Bronchial epithelial cell (primary cell): ENCODE measurements around the gene MLLT10. TPM values are rescaled to one million over a fixed set of nuclear protein-coding genes. Genes with fewer than 3 reads are reported as not detected.
A peak's percentile ranks its signal among the peaks of the same experiment; 100 is the strongest.

Experiments used
- DNase-seq: peaks from one replicate; pipeline ENCODE4 v3.0.0-alpha.2; 2010; ENCODE audit warnings: low read depth
- FAIRE-seq: peaks from 2 replicates; lab custom pipeline; 2011; peaks lifted over from hg19 to GRCh38; lab: Jason Lieb, UNC
- H3K27me3 ChIP-seq: 2 replicates; pipeline ENCODE4 v1.5.1; 2011; ENCODE audit warnings: low read length; ENCODE audit not compliant: control insufficient read depth, insufficient read depth
- H3K36me3 ChIP-seq: 2 replicates; pipeline ENCODE4 v1.5.1; 2011; ENCODE audit warnings: low read length; ENCODE audit not compliant: control insufficient read depth, insufficient read depth
- H3K4me3 ChIP-seq: 2 replicates; pipeline ENCODE4 v1.5.1; 2011; ENCODE audit warnings: mild to moderate bottlenecking, low read depth, low read length, control low read depth
- total RNA-seq: library from RNA; depleted of rRNA; stranded (reverse); fragments of >200 nt; gene quantifications from 2 replicates; pipeline ENCODE4 v1.2.1, GENCODE V29; 2014
- TF ChIP-seq, protein P1 (sequence below): IDR thresholded peaks from 2 replicates; pipeline ENCODE4 v1.5.1; 2011; ENCODE audit warnings: mild to moderate bottlenecking, moderate library complexity, low read length, control low read depth, inconsistent platforms; ENCODE audit not compliant: insufficient read depth, severe bottlenecking

Gene MLLT10
- total RNA-seq, 1 donor from 2014 or later: 40.8 TPM

DNA sequence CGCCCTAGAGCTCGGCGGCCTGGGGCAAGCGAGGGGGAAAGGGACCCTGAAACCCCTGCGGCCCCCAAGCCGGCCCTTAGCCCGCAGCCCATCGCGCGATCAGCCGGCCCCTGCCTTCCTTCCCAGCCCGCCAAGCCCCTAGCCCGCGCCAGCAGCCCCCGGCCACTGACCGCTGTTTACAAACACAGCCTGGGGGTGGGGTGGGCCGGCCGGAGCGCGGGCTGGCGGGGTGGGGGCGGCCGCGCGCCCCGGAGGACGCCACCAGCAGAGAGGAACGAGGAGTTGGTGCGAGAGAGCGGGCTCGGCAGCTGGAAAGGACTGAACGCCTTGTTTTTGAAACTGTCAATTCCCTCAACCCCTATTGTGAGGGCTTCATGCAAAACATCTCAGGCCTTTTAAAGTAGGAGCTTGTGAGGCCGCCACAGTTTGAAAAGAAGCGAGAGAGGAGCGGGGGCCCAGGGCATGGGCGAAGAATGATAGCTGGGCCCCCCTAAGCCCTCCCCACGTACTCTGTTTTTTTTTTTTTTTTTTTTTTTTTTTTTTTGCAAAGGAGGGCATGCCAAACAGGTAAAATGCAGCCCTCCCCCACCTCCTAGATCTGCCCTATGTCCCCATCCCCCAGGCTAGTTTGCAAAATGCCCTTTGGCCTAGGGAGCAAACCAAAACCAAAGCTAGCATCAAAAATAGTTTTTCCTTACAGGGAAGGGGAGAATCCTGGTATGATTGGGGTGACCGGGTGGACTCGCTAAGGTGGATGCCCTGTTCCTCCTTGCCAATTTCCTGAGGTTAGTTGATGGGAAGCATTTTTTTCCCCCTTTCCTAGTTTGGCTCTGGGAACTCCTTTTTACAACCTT, 23.6 kb upstream of the MLLT10 start:
- H3K4me3 ChIP-seq: peak overlapping the region; percentile 11
- TF ChIP-seq, protein P1, sequence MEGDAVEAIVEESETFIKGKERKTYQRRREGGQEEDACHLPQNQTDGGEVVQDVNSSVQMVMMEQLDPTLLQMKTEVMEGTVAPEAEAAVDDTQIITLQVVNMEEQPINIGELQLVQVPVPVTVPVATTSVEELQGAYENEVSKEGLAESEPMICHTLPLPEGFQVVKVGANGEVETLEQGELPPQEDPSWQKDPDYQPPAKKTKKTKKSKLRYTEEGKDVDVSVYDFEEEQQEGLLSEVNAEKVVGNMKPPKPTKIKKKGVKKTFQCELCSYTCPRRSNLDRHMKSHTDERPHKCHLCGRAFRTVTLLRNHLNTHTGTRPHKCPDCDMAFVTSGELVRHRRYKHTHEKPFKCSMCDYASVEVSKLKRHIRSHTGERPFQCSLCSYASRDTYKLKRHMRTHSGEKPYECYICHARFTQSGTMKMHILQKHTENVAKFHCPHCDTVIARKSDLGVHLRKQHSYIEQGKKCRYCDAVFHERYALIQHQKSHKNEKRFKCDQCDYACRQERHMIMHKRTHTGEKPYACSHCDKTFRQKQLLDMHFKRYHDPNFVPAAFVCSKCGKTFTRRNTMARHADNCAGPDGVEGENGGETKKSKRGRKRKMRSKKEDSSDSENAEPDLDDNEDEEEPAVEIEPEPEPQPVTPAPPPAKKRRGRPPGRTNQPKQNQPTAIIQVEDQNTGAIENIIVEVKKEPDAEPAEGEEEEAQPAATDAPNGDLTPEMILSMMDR: no peak
- FAIRE-seq (no peak), DNase-seq (no peak)
- H3K27me3 ChIP-seq: no peaks in the 10 kb centered on the region
- H3K36me3 ChIP-seq: no peaks in the 10 kb centered on the region

DNA sequence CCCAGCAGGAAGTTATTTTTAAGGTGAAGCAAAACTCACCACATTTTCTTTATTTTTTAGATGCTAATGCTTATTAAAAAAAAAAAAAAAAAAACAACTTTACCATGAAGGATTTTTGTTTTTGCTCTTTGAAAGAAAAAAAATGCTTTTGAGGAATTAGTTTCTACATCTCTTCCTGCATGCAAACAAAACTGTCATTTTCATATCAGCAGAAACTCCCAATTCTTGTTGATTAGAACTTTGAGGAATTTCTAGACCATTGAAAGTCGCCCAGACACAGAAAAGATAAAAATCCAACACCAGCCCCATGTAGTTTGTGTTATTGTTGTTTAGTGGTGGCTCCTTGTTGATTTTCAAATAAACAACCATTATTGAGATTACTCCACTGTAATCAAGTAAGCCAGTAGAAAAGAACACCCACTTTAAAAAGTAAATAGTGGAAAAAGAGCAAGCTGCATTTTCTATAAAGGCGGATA, 22.9 kb upstream of the MLLT10 start:
- TF ChIP-seq, protein P1: no peak
- Histone ChIP-seq H3K4me3 (no peak overlapping the region), H3K36me3 (no peaks in the 10 kb centered on the region), H3K27me3 (no peaks in the 10 kb centered on the region)
- FAIRE-seq (no peak), DNase-seq (no peak)

DNA sequence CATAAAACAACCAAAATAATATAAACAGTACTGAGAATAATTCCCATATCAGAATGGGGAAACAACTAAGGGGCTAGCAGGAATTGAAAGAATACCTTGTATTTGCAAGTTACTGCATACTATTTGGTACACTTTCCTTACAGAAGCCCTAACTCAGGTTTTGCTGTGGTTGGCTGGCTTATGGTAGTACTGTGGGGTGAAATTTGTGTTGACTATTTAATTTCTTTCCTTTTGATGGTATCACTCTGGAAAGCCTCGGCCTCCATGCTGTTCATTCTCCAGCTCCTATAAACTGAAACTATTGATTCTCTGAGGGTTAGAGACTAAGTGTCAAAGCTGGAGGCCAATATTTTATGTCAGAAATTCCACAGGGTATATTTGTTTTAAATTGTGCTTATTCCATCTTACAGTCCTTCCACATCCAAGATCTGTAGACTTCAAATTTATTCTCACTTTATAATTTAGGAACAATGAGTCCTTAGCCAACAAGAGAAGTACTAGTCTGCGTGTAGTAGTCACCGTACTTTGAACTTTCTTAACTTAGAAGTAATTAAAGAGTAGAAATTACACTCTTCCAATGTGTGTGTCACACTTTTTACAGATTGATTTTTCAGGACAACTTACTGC, 22.0 kb upstream of the MLLT10 start:
- FAIRE-seq: no peak
- TF ChIP-seq, protein P1: no peak
- Histone ChIP-seq H3K4me3 (no peak overlapping the region), H3K27me3 (no peaks in the 10 kb centered on the region), H3K36me3 (no peaks in the 10 kb centered on the region)
- no peak for DNase-seq

DNA sequence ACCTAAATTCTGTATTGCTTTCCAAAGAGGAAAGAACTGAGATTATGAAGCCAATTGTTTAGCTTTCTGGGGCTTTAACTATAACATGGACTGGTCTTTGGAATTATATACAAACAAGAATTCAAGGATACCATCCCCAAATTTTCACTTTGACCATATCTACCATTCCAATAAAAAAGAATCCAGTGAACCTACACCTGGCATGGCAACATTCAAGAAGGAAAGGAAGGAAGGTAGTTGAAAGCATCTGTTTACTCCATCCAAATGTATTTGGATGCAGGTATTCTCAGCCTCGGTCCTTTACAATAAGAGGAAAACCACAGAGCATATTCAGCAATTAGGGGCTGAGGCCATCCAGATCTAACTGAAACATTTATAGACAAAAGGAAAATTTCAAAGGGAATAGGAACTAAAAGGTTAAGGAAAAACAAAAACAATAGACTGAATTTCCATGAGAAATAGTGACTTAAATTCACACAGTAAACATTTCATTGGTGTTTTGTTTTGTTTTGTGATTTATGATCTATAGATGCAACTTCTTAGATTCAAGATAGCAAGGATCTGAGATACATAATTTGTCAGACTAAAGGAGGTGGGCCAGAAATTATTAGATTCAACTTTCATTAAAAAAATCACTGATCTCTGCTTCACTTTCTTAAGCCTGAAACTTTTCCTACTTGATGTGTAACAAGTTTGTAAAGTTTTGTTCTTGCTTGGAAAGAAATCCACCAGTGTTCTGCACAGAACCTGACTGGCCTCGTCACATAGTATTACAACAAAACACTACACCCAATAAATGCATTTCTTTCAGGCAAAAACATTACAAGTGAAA, 21.2 kb upstream of the MLLT10 start:
- TF ChIP-seq, protein P1: no peak
- no peaks in the 10 kb centered on the region for H3K27me3 ChIP-seq
- no peak overlapping the region for H3K4me3 ChIP-seq
- H3K36me3 ChIP-seq: no peaks in the 10 kb centered on the region
- no peak for FAIRE-seq
- no peak for DNase-seq

DNA sequence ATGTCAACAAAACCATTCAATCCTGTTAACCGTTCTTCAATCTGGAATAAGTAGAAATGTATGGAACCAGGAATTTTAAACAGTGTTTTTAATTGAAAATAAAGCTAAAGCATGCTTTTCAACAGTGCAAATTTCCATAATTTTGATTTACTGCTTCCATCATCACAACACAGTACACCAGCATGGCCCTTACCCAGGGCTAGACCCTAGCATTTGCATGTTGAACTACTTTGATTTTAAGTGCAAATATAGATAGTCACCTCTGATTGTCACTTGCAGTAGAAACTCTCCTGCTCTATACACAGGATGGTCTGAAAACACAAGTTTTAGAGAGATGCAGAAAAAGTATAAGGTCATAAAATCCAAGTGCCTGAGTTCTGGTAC, 20.6 kb upstream of the MLLT10 start:
- no peak for DNase-seq
- Histone ChIP-seq H3K27me3 (no peaks in the 10 kb centered on the region), H3K36me3 (no peaks in the 10 kb centered on the region), H3K4me3 (no peak overlapping the region)
- TF ChIP-seq, protein P1: no peak
- no peak for FAIRE-seq
